ENCODE measurements around the gene CD27. TPM values are rescaled to one million over a fixed set of nuclear protein-coding genes. Genes with fewer than 3 reads are reported as not detected.

The CD27 gene
- total and polyA plus RNA-seq, 9 of the 15 experiments (the other 6 are each of a cell fraction or from before 2014, with no cell fraction given): 0.24 TPM; not detected in 8

- Histone ChIP-seq H3K9ac (ENCODE audit: insufficient read depth in 1 of 2, low read depth in 2 of 2, low read length in 2 of 2) (peak overlapping the region in 1 of 2 experiments; percentile 83; a peak in 2 of 4 replicates), H3K9me1 (ENCODE audit: control insufficient read depth, insufficient read depth, low read length) (no peaks in the 10 kb centered on the region), H3K27me3 (ENCODE audit: control insufficient read depth in 2 of 2, insufficient read depth in 2 of 2, low read length in 2 of 2) (no peaks in the 10 kb centered on the region), H3K9me3 (replicated peaks; ENCODE audit: control insufficient read depth, insufficient read depth, low read depth, low read length) (no peaks in the 10 kb centered on the region), H3K4me2 (ENCODE audit: insufficient read depth, low read length) (peak overlapping the region; percentile 89), H3K4me1 (replicated peaks in 1 of 2; ENCODE audit: control insufficient read depth in 2 of 2, insufficient read depth in 2 of 2, low read length in 2 of 2) (peaks cover 0 to 15% of the 10 kb centered on the region in 2 experiments; a peak in 3 of 5 replicates), H3K4me3 (peak overlapping the region; percentile 50), H3K27ac (ENCODE audit: extremely low read depth, low read depth, low read length) (peak overlapping the region; percentile 86; the same call in 2 of the 3 replicates), H4K20me1 (replicated peaks; ENCODE audit: control insufficient read depth, insufficient read depth, low read length) (no peaks in the 10 kb centered on the region), H2AFZ (ENCODE audit: low read depth, low read length) (no peak overlapping the region), H3K36me3 (ENCODE audit: control insufficient read depth, insufficient read depth, low read length) (peaks cover 53% of the 10 kb centered on the region), H3K79me2 (ENCODE audit: control insufficient read depth, insufficient read depth, low read length) (peaks cover 44% of the 10 kb centered on the region)
- ChIA-PET CTCF (ENCODE audit: low intra/inter-chr PET ratio) (no interaction called here), POLR2A (interaction anchor here (0.6 to 1.0 kb wide), 3 partner anchors 34 to 186 kb away, joined by 3 read pairs; no protein-coding TSS in a partner anchor)
- intact Hi-C loops (cut with micrococcal nuclease) (loop anchor here (2.0 kb wide), 1 partner anchor 40 kb away; the partner anchor contains the start of gene GAPDH), in situ Hi-C loops (cut with MboI) (no loop called here)
- no TSS peak for BruUV-seq (replicated peaks)
- ATAC-seq: no peak
- WGBS (ENCODE audit: insufficient coverage, low coverage, missing lambda C conversion rate): 44% methylated on average over 1 of the region's 1 CpG
- no peak for FAIRE-seq
- DNase-seq (ENCODE audit: extremely low read depth in 1 of 4, low spot score in 3 of 4): peak in 1 of 4 experiments; percentile 11
- no peak for TF ChIP-seq EHMT2 (IDR thresholded peaks at IDR 0.05)
- no peak for TF ChIP-seq BCL6 (CRISPR knock-in tag; IDR thresholded peaks at IDR 0.05)
- peak; percentile 25 for TF ChIP-seq MEIS2 (IDR thresholded peaks at IDR 0.05; ENCODE audit: partially characterized antibody)
- no peak for TF ChIP-seq PTTG1 (tag; IDR thresholded peaks at IDR 0.05; ENCODE audit: low read depth)
- no peak for TF ChIP-seq HOXB6 (CRISPR knock-in tag; IDR thresholded peaks at IDR 0.05; ENCODE audit: borderline replicate concordance)
- TF ChIP-seq CEBPB (tag; IDR thresholded peaks at IDR 0.05): peak; percentile 90
- TF ChIP-seq ZBTB8A (IDR thresholded peaks at IDR 0.05; ENCODE audit: partially characterized antibody): no peak
- TF ChIP-seq HDAC2 (IDR thresholded peaks at IDR 0.05): no peak
- no peak for TF ChIP-seq ZKSCAN8 (CRISPR knock-in tag; IDR thresholded peaks at IDR 0.05)
- TF ChIP-seq CEBPG (CRISPR knock-in tag; IDR thresholded peaks at IDR 0.05): peak; percentile 47; the same call in 1 of the 2 replicates
- peak in 1 of 2 experiments; percentile 59; a peak in 1 of 4 replicates for TF ChIP-seq CEBPG (tag; conservative IDR thresholded peaks at IDR 0.05 in 1 of 2, IDR thresholded peaks at IDR 0.05 in 1 of 2)
- peak; percentile 79 for TF ChIP-seq PKNOX1 (IDR thresholded peaks at IDR 0.05)
- no peak for TF ChIP-seq ILK (tag; IDR thresholded peaks at IDR 0.05; ENCODE audit: borderline replicate concordance, low read depth)
- TF ChIP-seq DEAF1 (CRISPR knock-in tag; IDR thresholded peaks at IDR 0.05): no peak
- no peak for TF ChIP-seq RERE (CRISPR knock-in tag; IDR thresholded peaks at IDR 0.05; ENCODE audit: borderline replicate concordance)
- TF ChIP-seq ZNF3 (CRISPR knock-in tag; IDR thresholded peaks at IDR 0.05): no peak
Measured at GRCh38 chr12:6494968-6495367, 50.2 kb downstream of the CD27 start.

All from K562 (cell line).